A172 (cell line): Measurements from ENCODE around the gene POMP. TPM values are rescaled to one million over a fixed set of nuclear protein-coding genes. Genes with fewer than 3 reads are reported as not detected.
"Not testable (repeated sequence)": the region's sequence is repeated elsewhere in the genome, so short reads cannot be mapped to it uniquely, and the experiment has no call there.

Experiments used
- DNase-seq: peaks from one replicate; pipeline ENCODE4 v3.0.0-alpha.2; 2015; ENCODE audit warnings: low spot score
- total RNA-seq: library from RNA; depleted of rRNA; stranded (reverse); fragments of >200 nt; shearing (Covaris generic); gene quantifications from 2 replicates; pipeline ENCODE4 v1.2.3, GENCODE V29; 2014

POMP gene
- total RNA-seq, 1 experiment from 2014 or later = 135 TPM

GRCh38 chr13:28637714-28638355 is 21.1 kb upstream of the POMP start:
- no peak for DNase-seq

DNA sequence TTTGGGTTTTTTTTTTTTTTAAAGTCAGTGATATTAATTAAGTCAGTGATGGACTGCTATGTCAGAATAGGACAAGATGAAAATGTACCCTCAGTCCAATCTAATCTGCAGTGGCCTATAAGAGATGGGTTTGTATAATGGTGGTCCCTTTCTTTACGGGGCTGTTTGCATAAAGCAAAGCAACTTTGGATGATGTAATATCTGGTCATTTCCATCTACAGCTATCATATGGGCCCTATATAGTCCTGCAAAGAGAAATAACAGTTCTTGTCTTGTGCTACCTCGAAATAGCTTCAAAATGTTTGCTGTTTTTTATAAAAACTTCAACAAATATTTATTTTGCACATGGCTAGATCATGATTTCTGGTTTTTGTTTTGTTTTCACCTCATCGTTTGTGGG is 20.2 kb upstream of the POMP start:
- DNase-seq = no peak

GRCh38 chr13:28640861-28641599 is 17.9 kb upstream of the POMP start:
- DNase-seq = peak; percentile 27

- no peak for DNase-seq
Measured at GRCh38 chr13:28641600-28641926, 17.4 kb upstream of the POMP start.

DNA sequence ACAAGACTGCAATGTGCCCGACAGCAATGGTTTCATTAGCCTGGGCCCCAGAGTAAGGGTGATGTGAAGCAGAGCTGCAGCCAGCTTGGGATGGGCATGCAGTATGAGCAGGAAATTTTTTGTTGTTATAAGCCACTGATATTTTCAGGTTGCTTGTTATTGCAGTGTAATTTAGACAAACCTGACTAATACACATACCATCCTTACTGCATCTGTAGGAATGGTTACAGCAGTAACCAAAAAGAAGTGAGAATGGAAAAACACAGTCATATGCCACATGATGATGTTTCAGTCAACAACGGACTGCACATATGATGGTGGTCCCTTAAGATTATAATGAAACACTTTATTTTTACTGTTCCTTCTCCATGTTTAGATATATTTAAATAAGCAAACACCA is 8.6 kb upstream of the POMP start:
- DNase-seq = no peak

GRCh38 chr13:28651810-28652401 is 7.0 kb upstream of the POMP start:
- DNase-seq = no peak

DNA sequence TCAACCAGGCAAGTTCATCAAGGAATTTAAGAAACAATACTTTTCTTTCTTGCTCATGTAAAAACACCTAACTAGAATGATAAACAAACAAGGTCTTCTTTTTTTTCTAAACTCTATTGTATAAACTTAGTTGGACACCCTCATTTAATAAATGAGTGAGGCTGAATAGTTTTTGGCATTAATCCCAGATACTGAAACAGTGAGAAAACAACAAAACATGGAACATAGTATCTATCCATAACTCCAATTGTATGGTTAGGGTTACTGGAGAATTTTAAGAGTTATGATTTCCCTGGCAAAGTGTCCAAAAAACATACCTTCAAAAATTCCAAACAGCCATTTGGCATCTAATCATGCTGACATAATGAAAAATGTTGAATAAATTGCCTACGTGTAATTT is 5.8 kb upstream of the POMP start:
- no peak for DNase-seq

GRCh38 chr13:28654276-28654675 is 4.7 kb upstream of the POMP start:
- DNase-seq = no peak

GRCh38 chr13:28655561-28655960 is 3.4 kb upstream of the POMP start:
- DNase-seq = no peak

DNA sequence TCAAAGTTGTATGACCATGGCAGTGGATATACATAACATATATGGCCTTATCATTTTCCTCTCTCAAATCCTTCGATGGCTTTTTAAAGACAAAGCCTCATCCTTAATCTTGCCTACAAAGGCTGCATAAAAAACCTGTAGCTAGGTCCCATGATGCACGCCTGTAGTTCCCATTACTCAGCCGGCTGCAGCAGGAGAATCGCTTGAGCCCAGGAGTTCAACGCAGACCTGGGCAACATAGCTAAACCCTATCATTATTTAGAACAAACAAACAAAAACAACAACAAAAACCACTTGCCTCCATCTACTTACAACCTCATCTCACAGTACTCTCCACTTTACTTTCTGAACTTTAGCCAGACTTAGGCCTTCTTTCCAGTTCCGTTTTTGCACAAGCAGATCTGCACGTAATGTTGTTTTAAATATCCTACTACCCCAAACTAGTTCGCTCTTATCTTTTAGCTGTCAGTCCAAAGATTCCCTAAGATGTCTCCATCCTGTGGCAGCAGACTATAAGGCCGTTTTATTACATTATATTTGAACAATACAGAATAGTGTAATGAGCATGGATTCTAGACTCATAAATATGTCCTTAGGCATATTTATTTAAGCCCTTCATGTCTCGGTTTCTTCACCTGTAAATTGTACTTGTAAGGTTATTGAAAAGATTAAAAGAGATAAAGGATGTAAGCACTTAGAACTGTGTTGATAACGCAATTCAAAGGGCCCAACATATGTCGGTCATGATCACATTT is 969 bp upstream of the POMP start:
- peak; percentile 19 for DNase-seq

GRCh38 chr13:28658539-28658795 is 463 bp upstream of the POMP start:
- DNase-seq = no peak

- peak; percentile 32 for DNase-seq
Measured at GRCh38 chr13:28659621-28659970, 666 bp downstream of the POMP start.

DNA sequence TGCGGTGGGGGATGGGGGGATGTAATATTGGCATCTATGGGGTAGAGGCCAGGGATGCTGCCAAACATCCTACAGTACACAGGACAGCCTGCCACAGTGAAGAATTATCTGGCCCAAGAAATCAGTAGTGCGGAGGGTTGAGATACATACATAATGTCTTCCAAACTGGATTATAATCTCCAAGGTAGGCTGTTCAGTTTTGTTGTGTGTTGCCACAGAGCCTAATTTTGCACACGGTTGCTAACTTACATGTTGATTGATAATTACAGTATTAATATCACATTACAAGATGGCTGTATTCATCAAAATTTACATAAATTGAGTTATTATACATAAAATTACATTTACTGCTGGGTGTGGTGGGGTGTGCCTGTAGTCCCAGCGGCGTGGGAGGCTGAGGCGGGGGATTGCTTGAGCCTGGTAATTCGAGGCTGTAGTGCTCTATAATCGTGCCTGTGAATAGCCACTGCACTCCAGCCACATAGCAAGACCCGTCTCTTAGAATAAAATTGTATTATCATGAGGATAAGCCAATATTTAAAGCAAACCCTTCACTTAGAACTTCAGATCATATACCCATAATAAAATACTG is 8.1 kb downstream of the POMP start:
- DNase-seq = no peak

GRCh38 chr13:28671126-28671792 is 12.3 kb downstream of the POMP start:
- DNase-seq = no peak

DNA sequence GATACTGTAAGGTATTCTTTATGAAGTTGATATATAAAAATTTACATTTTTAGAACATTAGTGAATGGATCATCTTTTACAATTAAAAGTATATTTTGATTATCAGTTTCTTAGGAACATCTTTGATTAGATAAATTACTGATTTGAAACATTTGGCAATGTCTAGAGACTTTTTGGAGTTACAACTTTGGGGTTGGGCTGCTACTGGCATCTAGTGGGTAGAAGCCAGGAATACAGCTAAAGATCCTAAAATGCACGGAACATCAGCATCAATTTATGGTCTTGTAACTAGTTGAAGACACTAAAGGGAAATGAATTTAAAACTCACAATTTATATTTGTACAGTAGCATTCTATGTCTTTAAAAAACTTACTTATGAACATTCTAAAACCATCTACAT is 19.9 kb downstream of the POMP start:
- DNase-seq = no peak

DNA sequence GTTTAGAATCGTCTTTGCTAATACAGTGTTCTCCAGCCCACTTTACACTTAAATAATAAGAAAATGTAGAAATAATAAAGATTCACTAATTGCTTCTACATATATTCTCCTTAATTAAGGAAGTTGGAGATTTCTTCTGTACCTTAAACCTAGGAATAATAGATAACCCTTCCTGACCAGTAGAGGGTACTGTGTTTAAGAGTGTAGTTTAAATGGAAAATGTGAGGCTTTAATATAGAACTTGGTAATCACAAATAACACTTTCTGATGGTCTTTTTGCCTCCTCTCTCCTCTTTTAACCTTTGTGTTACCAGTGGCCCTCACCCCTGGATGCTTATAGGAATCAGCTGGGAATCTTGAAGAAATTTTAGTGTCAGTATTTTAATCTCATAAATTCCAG is 20.7 kb downstream of the POMP start:
- DNase-seq = no peak

DNA sequence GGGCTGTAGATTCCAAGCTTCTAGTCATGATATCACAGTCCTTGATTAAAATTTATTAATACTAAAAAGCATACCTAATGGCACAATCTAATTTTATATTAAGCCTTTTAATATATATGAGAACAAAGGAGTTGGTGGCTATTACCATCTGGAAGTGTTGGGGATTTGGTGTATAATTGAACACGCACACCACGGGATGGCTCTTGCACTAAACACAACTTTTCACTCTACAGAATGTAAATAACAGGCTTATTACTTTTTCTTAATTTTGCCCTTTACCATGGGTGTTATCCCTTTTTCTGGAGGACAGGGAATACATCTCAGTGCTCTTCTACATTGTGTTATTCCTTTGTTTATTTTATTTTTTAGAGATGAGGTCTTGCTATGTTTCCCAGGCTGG is 21.6 kb downstream of the POMP start:
- DNase-seq = no peak

- DNase-seq = not testable (repeated sequence)
Measured at GRCh38 chr13:28683169-28683568, 24.2 kb downstream of the POMP start.

DNA sequence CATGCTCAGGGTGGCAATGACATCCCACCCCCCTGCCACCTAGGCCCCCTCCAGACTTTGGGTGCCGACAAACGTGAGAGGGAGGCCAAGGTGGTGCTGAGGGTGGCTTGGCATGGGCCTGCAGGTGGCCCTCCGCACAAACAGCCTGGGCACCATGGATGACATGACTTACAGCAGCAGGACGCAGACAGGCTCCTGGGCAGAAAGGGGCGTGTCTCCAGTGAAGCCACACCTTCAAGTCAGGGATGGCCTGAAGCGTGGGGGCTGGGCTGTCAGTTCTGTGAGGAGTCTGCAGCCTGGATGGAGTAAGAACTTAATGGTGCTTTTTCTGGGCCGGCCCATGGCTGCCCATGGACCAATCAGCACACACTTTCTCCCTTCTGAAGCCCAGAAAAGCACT is 25.3 kb downstream of the POMP start:
- no peak for DNase-seq

DNA sequence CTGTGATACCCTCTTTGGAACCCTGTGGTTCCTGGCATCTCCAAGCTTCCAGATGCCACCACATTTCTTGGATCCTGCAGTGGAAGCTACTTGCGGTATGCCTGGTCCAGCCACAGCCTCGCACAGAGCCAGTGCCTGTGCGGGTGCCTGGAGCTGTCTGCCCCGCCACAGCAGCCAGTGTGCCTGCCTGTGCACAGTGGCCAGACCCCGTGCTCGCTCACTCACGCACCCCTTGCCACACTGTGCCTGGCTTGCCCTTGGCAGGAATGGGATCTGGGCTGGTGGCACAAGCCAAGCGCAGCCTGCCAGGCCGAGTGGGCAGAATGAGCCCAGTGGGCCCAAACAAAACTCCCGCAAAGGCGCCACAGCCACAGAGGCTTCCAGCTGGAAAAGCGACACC is 26.2 kb downstream of the POMP start:
- DNase-seq = no peak

DNA sequence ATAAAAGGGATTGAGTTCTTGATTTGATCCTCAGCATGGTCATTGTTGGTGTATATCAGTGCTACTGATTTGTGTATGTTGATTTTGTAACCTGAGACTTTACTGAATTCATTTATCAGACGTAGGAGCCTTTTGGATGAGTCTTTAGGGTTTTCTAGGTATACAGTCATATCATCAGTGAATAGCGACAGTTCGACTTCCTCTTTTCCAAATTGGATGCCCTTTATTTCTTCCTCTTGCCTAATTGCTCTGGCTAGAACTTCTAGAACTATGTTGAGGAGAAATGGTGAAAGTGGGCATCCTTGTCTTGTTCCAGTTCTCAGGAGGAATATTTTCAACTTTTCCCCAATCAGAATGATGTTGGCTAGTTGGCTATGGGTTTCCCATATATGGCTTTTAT is 27.0 kb downstream of the POMP start:
- DNase-seq = no peak
